Hypothalamus (tissue), 51 donors: ENCODE results near the gene APBA2.
"Not testable (repeated sequence)": the region's sequence is repeated elsewhere in the genome, so short reads cannot be mapped to it uniquely, and the experiment has no call there.

Experiments used
- DNase-seq, 51 donors: peaks; one replicate each; lab custom pipeline; 2025; lab: John Stamatoyannopoulos, UW

Gene APBA2

GRCh38 chr15:28876845-28877185 lies 9.0 kb upstream of the APBA2 start:
- no peak for DNase-seq

GRCh38 chr15:28878209-28878608 lies 7.6 kb upstream of the APBA2 start:
- DNase-seq, result no peak

GRCh38 chr15:28879551-28879950 lies 6.2 kb upstream of the APBA2 start:
- DNase-seq, result no peak

GRCh38 chr15:28880680-28881079 lies 5.1 kb upstream of the APBA2 start:
- DNase-seq, result no peak

GRCh38 chr15:28881170-28881569 lies 4.6 kb upstream of the APBA2 start:
- no peak for DNase-seq

- no peak for DNase-seq
These were observed 4.2 kb upstream of the APBA2 start for GRCh38 chr15:28881600-28881999.

- DNase-seq, result no peak
These were observed 1.4 kb upstream of the APBA2 start for GRCh38 chr15:28884151-28884940.

- DNase-seq, result no peak
These were observed 595 bp upstream of the APBA2 start for GRCh38 chr15:28885128-28885629.

- DNase-seq, result peak in 1 of 51 donors; percentile 36
These were observed 911 bp downstream of the APBA2 start for GRCh38 chr15:28886431-28887338.

DNA sequence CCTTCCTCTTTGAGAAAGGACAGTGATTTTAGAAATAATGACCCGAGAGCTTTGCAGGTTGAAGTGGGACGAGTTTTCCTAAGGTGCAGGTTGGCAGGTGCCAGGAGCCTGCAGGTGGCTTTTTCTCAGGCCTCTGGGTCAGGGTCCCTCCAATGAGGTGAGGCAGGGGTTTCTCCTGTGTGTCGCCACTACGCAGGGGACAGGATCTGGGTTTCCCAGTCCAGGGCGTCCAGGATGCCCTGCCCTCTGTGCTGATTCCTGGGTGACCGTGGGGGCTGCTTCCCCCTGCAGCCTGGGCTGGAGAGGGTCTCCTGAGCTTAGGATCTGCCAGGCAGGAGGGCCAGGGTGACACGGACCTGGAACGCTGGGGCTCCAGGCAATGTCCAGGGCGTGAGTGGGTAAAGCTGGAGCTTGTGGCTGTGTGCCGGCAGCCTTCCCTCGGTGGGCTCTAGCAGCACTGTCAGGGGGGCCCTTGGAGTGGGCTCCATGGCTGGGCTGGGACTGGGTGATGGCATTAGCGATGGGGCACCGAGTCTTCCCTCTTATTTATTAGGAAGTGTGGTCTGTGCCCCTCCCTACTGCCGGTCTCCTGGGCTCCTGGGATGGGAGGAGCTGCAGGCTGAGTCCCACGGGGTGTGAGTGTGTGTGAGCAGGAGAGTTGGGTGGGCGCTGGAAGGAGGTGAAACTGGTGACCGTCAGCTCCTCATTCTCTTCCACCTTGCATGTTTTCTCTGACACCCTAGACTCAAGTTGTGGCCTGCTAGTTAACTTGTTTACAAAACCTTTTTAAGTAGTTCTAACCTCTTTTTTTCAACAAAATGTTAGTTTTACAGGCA lies 1.8 kb downstream of the APBA2 start:
- no peak for DNase-seq

DNA sequence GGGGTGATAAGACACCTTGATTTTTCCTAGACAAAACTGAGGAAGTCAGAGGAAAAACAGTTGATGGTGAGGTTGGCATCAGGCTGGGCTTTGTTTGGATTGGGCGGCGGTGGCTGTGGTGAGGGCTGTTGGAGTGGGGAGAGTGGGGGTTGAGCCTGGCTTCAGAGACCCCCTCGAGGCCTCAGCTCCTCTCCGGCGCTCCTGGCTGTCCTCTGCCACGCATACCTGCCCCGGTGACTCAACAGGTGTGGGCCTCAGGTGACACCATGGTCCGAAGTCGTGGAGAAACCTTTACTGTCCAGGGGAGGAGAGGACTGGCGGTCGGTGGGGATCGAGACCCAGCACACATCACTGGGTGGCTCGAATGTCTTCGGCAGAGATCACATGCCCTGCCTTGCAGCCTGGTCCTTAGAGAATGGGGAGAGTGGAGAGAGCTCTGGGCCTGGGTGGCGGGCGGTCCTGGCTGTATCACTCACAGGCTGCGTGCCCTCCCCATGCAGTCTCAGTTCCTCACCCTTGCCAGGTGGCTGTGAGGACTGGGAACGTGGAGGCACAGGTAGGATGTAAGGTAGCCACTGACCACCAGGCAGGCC lies 2.6 kb downstream of the APBA2 start:
- DNase-seq, result no peak

- peak in 1 of 51 donors; percentile 78 for DNase-seq
These were observed 3.1 kb downstream of the APBA2 start for GRCh38 chr15:28888900-28889299.

GRCh38 chr15:28889346-28889745 lies 3.6 kb downstream of the APBA2 start:
- DNase-seq, result no peak

GRCh38 chr15:28889871-28890270 lies 4.1 kb downstream of the APBA2 start:
- DNase-seq, result not testable (repeated sequence)

GRCh38 chr15:28890291-28890690 lies 4.5 kb downstream of the APBA2 start:
- DNase-seq, result not testable (repeated sequence)

- DNase-seq, result no peak
These were observed 5.1 kb downstream of the APBA2 start for GRCh38 chr15:28890711-28891495.

GRCh38 chr15:28891588-28891987 lies 5.8 kb downstream of the APBA2 start:
- DNase-seq, result no peak

GRCh38 chr15:28892789-28893610 lies 7.2 kb downstream of the APBA2 start:
- DNase-seq, result no peak

DNA sequence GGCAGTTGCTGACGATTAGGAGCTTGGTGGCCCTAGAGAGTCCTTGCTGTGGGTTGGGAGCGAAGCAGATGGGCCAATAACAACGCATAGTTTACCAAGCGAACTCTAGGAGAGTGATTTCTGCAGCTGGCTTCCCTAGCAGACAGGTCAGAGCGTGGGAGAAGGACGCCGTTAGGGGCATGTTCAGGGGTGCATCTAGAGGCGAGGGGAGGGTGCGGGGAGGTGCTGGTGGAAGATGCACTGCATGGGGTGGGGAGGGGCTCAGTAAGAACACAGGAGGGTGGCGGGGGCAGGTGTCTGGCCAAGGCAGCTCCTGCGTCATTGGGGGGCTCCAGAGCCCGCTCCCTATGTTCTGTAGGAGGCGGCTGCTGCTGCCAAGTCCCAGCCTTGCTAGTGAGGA lies 8.9 kb downstream of the APBA2 start:
- no peak for DNase-seq
